Nephron (organoid): Measurements from ENCODE around the gene ITPR1.

ENCODE experiments used
- H3K27ac Mint-ChIP-seq, 3 experiments: 2 replicates each; pipeline ENCODE4 v1.8.0; 2020; ENCODE audit warnings: mixed read lengths in 3 of 3, mild to moderate bottlenecking in 2 of 3, moderate library complexity in 1 of 3
- H3K27me3 Mint-ChIP-seq: 2 replicates; pipeline ENCODE4 v1.8.0; 2021; ENCODE audit warnings: low read depth, mild to moderate bottlenecking, moderate library complexity, mixed read lengths
- H3K36me3 Mint-ChIP-seq: 2 replicates; pipeline ENCODE4 v1.8.0; 2020; ENCODE audit warnings: low read depth, mixed read lengths
- H3K4me1 Mint-ChIP-seq: 2 replicates; pipeline ENCODE4 v1.8.0; 2020; ENCODE audit warnings: mixed read lengths
- H3K4me3 Mint-ChIP-seq, 3 experiments: 2 replicates each; pipeline ENCODE4 v1.8.0; 2020; ENCODE audit warnings: mild to moderate bottlenecking in 3 of 3, mixed read lengths in 3 of 3, moderate library complexity in 2 of 3
- H3K9me3 Mint-ChIP-seq: 2 replicates; pipeline ENCODE4 v1.8.0; 2020; ENCODE audit warnings: mixed read lengths
- TF ChIP-seq, protein P1 (sequence below), 3 experiments: fragments of 200-600 bp; sonication (generic); IDR thresholded peaks; one replicate each; pipeline ENCODE4 v1.5.0; 2021; ENCODE audit warnings: antibody characterized with exemption in 3 of 3; ENCODE audit not compliant: unreplicated experiment in 3 of 3

The ITPR1 gene

DNA sequence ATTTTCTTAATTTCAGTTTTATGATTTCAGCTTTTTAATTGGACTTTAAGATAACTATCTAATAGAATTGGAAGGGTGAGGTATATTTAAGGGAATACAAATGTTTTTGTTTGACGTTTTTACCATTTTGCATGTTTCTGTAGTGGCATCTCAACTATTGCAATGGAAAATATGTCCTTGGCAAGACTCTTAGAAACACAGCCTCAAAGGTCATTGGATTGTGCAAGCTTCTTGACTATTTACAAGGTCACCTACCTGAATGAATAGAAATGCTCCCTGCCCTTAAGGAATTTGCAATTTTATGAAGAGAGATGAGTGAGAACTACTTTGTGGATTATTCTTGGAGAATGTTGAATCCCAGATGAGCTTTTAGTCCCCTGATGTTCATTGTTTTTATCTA is 43.1 kb downstream of the ITPR1 start:
- H3K9me3 Mint-ChIP-seq: peaks cover 12% of the 10 kb centered on the region
- H3K4me1 Mint-ChIP-seq: peaks cover 41% of the 10 kb centered on the region
- H3K27me3 Mint-ChIP-seq: no peaks in the 10 kb centered on the region
- no peak overlapping the region for H3K4me3 Mint-ChIP-seq
- peak overlapping the region in 2 of 3 experiments; percentile 16 to 83 for H3K27ac Mint-ChIP-seq
- TF ChIP-seq, protein P1, sequence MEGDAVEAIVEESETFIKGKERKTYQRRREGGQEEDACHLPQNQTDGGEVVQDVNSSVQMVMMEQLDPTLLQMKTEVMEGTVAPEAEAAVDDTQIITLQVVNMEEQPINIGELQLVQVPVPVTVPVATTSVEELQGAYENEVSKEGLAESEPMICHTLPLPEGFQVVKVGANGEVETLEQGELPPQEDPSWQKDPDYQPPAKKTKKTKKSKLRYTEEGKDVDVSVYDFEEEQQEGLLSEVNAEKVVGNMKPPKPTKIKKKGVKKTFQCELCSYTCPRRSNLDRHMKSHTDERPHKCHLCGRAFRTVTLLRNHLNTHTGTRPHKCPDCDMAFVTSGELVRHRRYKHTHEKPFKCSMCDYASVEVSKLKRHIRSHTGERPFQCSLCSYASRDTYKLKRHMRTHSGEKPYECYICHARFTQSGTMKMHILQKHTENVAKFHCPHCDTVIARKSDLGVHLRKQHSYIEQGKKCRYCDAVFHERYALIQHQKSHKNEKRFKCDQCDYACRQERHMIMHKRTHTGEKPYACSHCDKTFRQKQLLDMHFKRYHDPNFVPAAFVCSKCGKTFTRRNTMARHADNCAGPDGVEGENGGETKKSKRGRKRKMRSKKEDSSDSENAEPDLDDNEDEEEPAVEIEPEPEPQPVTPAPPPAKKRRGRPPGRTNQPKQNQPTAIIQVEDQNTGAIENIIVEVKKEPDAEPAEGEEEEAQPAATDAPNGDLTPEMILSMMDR (IDR thresholded peaks at IDR 0.05; ENCODE audit: unreplicated experiment in 3 of 3): no peak
- H3K36me3 Mint-ChIP-seq: peaks cover 39% of the 10 kb centered on the region

DNA sequence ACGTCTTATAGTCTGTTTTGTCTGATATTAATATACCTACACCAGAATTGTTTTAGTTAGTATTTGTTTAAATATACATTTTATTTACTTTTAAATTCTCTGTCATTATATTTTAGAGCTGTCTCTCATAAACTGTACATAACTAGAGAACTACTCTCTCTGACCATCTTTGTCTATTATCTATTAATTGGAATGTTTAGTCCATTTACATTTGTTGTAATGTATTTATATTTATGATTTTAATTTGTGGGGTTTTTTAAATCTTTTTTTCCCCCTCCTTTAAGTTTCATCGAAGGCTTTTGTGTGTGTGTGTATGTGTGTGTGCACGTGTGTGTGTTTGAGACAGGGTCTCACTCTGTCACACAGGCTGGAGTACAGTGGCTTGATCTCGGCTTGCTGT is 47.1 kb downstream of the ITPR1 start:
- TF ChIP-seq, protein P1 (IDR thresholded peaks at IDR 0.05; ENCODE audit: unreplicated experiment in 3 of 3): no peak
- no peak overlapping the region for H3K4me3 Mint-ChIP-seq

DNA sequence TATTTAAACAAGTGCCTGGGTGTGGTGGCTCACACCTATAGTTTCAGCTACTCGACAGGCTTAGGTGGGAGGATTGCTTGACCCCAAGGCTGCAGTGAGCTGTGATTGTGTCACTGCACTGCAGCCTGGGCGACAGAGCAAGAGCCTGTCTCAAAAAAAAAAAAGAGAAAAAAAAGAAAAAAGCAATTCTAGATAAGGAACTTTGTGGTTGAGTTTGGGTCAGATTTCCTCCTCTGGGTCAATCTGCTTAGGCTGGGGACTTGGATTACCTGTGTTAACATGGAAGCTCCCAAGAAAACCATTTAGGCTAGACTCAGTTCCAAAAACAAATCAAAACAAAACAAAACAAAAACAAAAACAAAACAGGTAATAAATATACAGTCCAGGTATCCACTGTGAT is 50.0 kb downstream of the ITPR1 start:
- no peaks in the 10 kb centered on the region for H3K27me3 Mint-ChIP-seq
- no peak overlapping the region for H3K4me3 Mint-ChIP-seq
- H3K4me1 Mint-ChIP-seq: peaks cover 15% of the 10 kb centered on the region
- peaks cover 32% of the 10 kb centered on the region for H3K36me3 Mint-ChIP-seq
- TF ChIP-seq, protein P1 (IDR thresholded peaks at IDR 0.05; ENCODE audit: unreplicated experiment in 3 of 3): no peak
- peaks cover 17% of the 10 kb centered on the region for H3K9me3 Mint-ChIP-seq
- no peak overlapping the region for H3K27ac Mint-ChIP-seq

More for the DNA sequence above, 47.1 kb downstream of the ITPR1 start:
- peaks cover 4% of the 10 kb centered on the region for H3K4me1 Mint-ChIP-seq
- H3K9me3 Mint-ChIP-seq: peaks cover 20% of the 10 kb centered on the region
- H3K36me3 Mint-ChIP-seq: peaks cover 54% of the 10 kb centered on the region
- no peaks in the 10 kb centered on the region for H3K27me3 Mint-ChIP-seq
- H3K27ac Mint-ChIP-seq: no peak overlapping the region

DNA sequence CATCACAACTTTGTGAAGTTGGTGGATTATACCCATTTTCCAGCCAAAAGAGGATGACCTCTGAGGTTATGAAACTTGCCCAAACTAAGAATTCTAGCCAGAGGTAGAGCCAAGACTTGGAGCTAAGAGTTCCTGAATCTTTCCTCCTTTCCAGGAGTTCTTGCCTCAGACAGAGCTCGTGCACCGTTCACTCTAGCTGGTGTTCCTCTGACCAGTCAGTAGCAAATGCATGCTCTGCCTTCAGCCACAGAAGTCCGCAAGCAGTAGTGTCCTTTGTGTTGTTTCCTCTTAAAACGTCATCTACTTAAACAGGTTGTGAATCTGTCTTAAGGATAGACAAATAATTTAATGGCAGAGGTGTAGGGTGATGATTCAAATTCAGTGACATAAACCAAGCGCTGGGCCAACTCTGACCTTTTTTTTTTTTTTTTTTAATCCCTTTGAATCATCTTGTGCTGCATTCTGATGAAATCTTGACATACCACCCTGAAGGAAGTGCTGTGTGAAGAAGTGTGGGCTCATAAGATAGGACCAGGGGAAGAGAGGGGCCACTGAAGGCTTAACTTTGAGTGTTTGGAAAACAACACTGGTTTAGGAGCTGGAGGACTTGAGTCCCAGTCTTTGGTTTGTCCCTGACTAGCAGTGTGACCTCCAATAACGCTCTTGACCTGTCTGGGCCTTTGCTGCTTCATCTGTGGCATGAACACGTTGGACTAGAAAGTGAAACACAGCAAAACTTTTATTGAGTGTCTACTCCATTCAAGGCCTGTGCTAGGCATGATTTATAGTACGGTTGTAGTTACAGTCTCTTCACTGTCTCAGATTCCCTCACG is 53.4 kb downstream of the ITPR1 start:
- peaks cover 7% of the 10 kb centered on the region for H3K9me3 Mint-ChIP-seq
- TF ChIP-seq, protein P1 (IDR thresholded peaks at IDR 0.05; ENCODE audit: unreplicated experiment in 3 of 3): no peak
- H3K36me3 Mint-ChIP-seq: peaks cover 12% of the 10 kb centered on the region
- H3K27ac Mint-ChIP-seq: peak overlapping the region; percentile 51 to 97 (median 82)
- peaks cover 43% of the 10 kb centered on the region for H3K4me1 Mint-ChIP-seq
- no peak overlapping the region for H3K4me3 Mint-ChIP-seq
- H3K27me3 Mint-ChIP-seq: no peaks in the 10 kb centered on the region

DNA sequence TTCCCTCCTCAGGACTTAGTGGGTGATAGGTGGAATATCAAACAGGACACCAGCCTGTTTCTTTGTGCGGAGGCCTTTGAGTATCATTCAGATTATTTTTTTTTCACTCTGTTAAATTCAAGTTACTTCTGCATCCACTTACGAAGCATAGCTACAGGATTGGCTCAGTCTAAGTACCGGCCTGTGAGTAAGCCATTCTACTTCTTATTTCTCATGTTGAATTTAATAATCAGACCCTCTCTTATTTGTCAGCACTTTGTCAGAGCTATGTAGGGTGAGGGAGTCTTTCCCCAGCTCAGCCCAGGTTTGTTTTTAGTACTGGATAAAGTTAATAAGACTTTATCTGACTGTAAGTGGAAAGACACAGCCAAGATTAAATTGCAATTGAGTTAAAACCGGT is 54.7 kb downstream of the ITPR1 start:
- peaks cover 55% of the 10 kb centered on the region for H3K4me1 Mint-ChIP-seq
- peaks cover 2% of the 10 kb centered on the region for H3K9me3 Mint-ChIP-seq
- H3K27me3 Mint-ChIP-seq: no peaks in the 10 kb centered on the region
- H3K27ac Mint-ChIP-seq: peak overlapping the region; percentile 51 to 97 (median 82)
- TF ChIP-seq, protein P1 (IDR thresholded peaks at IDR 0.05; ENCODE audit: unreplicated experiment in 3 of 3): no peak
- no peak overlapping the region for H3K4me3 Mint-ChIP-seq
- peaks cover 4% of the 10 kb centered on the region for H3K36me3 Mint-ChIP-seq

DNA sequence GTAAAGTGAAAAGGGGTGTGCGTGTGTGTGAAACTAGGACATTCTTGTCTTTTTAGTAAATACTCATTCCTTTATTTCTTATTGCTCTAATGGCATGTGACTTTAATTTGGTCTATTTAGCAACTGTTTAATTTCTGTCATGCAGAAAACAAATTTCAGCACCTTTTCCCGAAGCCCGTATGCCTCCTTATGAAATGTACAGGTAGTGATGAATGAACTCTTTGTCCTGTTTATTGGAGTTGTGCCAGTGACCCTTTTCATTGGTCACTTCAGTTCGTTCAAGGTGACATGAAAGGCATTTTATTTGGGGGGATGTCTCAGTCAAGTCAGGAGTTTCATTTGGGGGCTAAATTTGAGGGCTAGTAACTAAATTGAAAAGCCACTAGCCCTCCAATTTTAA is 55.2 kb downstream of the ITPR1 start:
- no peaks in the 10 kb centered on the region for H3K27me3 Mint-ChIP-seq
- H3K9me3 Mint-ChIP-seq: no peaks in the 10 kb centered on the region
- peaks cover 5% of the 10 kb centered on the region for H3K36me3 Mint-ChIP-seq
- peak overlapping the region; percentile 51 to 97 (median 82) for H3K27ac Mint-ChIP-seq
- peaks cover 59% of the 10 kb centered on the region for H3K4me1 Mint-ChIP-seq
- TF ChIP-seq, protein P1 (IDR thresholded peaks at IDR 0.05; ENCODE audit: unreplicated experiment in 3 of 3): no peak
- no peak overlapping the region for H3K4me3 Mint-ChIP-seq
